Heart left ventricle (tissue), 13 donors: ENCODE data around the gene TAS2R38.

Source experiments
- POLR2A ChIP-seq, 2 donors: fragments of 450-650 bp; IDR thresholded peaks; one replicate each; pipeline ENCODE4 v1.6.1; 2017; ENCODE audit warnings: antibody characterized with exemption in 2 of 2, mild to moderate bottlenecking in 2 of 2, moderate library complexity in 2 of 2
- TF ChIP-seq, protein P1 (sequence below), 12 donors: fragments of 200-600 bp; sonication (generic) in 4 of 12; IDR thresholded peaks; one replicate each; pipeline versions ENCODE4 v1.5.0 to v1.8.0; 2018 to 2022; ENCODE audit warnings: antibody characterized with exemption in 12 of 12, mild to moderate bottlenecking in 5 of 12
- donor health status: ischemic (EF 13 %, LVEDD 7.1; RV severe dilation, severe dysfunction).
- donor health status: DM: no; HTN: yes; CAD: no.
- donor health status: DM: no; HTN: no; CAD: no.
- donor health status: ischemic (EF 25% LVEDD 6.9; RV normal size, moderate dysfunction).
- donor health status: ischemic (EF 25% LVEDD 5.7; RV mildly dilated, moderate dysfunction).
- donor health status: ischemic (EF 35%, LVEDD 5.7; RV mildly dilated, moderate dysfunction).
- donor health status: nonischemic (EF 11% LVEDD 7.7; RV severe dilation, severe dysfunction).
- donor health status: DM: yes; HTN: yes; CAD: no.
- donor health status: PGD.
- donor health status: ischemic (EF 29% LVEDD 5.4; RV normal size, mild dysfunction).
- donor health status: nonischemic (EF 23%, LVEDD 6.1; RV moderate dilation, normal function).

- TF ChIP-seq, protein P1, sequence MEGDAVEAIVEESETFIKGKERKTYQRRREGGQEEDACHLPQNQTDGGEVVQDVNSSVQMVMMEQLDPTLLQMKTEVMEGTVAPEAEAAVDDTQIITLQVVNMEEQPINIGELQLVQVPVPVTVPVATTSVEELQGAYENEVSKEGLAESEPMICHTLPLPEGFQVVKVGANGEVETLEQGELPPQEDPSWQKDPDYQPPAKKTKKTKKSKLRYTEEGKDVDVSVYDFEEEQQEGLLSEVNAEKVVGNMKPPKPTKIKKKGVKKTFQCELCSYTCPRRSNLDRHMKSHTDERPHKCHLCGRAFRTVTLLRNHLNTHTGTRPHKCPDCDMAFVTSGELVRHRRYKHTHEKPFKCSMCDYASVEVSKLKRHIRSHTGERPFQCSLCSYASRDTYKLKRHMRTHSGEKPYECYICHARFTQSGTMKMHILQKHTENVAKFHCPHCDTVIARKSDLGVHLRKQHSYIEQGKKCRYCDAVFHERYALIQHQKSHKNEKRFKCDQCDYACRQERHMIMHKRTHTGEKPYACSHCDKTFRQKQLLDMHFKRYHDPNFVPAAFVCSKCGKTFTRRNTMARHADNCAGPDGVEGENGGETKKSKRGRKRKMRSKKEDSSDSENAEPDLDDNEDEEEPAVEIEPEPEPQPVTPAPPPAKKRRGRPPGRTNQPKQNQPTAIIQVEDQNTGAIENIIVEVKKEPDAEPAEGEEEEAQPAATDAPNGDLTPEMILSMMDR (IDR thresholded peaks at IDR 0.05): no peak
- TF ChIP-seq POLR2A (IDR thresholded peaks at IDR 0.05): no peak
Measured at GRCh38 chr7:142001163-142001874, 27.7 kb upstream of the TAS2R38 start.
